K562 (cell line): ENCODE results near the gene NOTCH1.

Experiments
- BRF1 ChIP-seq: IDR thresholded peaks from 3 replicates; pipeline ENCODE4 v1.6.1; 2011; ENCODE audit warnings: borderline replicate concordance, mild to moderate bottlenecking; ENCODE audit not compliant: insufficient read length; ENCODE audit errors: extremely low read depth
- CXXC5 ChIP-seq: fragments of 250-450 bp; sonication (Bioruptor Pico); IDR thresholded peaks from 2 replicates; pipeline ENCODE4 v1.8.0; 2022; ENCODE audit warnings: inconsistent platforms, mild to moderate bottlenecking, moderate library complexity
- EZH2 ChIP-seq: IDR thresholded peaks from 2 replicates; pipeline ENCODE4 v1.6.1; 2012; ENCODE audit warnings: low read depth, mild to moderate bottlenecking, inconsistent platforms, low read length, borderline replicate concordance
- HIVEP1 ChIP-seq: fragments of 250-450 bp; sonication (Bioruptor Pico); IDR thresholded peaks from 2 replicates; pipeline ENCODE4 v1.4.0; 2020; ENCODE audit warnings: mild to moderate bottlenecking
- MEF2A ChIP-seq: IDR thresholded peaks from 2 replicates; pipeline ENCODE4 v1.6.1; 2011; ENCODE audit warnings: low read depth, mild to moderate bottlenecking, low read length, moderate library complexity; ENCODE audit not compliant: control insufficient read depth
- PML ChIP-seq: IDR thresholded peaks from 2 replicates; pipeline ENCODE4 v1.6.1; 2012; ENCODE audit warnings: low read length, inconsistent platforms
- POLR2A ChIP-seq: fragments of 450-650 bp; conservative IDR thresholded peaks from 2 replicates; pipeline ENCODE4 v1.6.1; 2016
- POLR2AphosphoS2 ChIP-seq: IDR thresholded peaks from 2 replicates; pipeline ENCODE4 v1.6.1; 2012; ENCODE audit warnings: low read length, improper control_type of control experiment
- RBBP5 ChIP-seq: fragments of 200-600 bp; sonication (generic); IDR thresholded peaks from 2 replicates; pipeline ENCODE4 v1.6.1; 2012; ENCODE audit warnings: borderline replicate concordance, mild to moderate bottlenecking, low read length, control low read depth, inconsistent platforms; ENCODE audit not compliant: insufficient read depth, poor library complexity, severe bottlenecking
- SMAD3 ChIP-seq: fragments of 450-650 bp; formaldehyde crosslinking; conservative IDR thresholded peaks from 2 replicates; pipeline ENCODE4 v1.4.0; 2020; ENCODE audit warnings: mild to moderate bottlenecking
- TCF7L2 ChIP-seq: fragments of 150-350 bp; IDR thresholded peaks from 2 replicates; pipeline ENCODE4 v1.6.1; 2016; ENCODE audit warnings: low read depth, mild to moderate bottlenecking, low read length, moderate library complexity
- ZBTB2 ChIP-seq: fragments of 450-650 bp; IDR thresholded peaks from 2 replicates; pipeline ENCODE4 v1.6.1; 2016; ENCODE audit warnings: antibody characterized with exemption
- ZNF3 ChIP-seq: fragments of 250-450 bp; sonication (Bioruptor Pico); IDR thresholded peaks from 2 replicates; pipeline ENCODE4 v1.5.0; 2021; ENCODE audit warnings: mild to moderate bottlenecking, moderate library complexity

GRCh38 chr9:136497916-136498695 lies 47.7 kb downstream of the NOTCH1 start:
- TF ChIP-seq ZNF3 (CRISPR knock-in tag): no peak
- TF ChIP-seq CXXC5 (CRISPR knock-in tag): no peak
- TF ChIP-seq POLR2AphosphoS2: no peak
- TF ChIP-seq POLR2A: no peak
- TF ChIP-seq ZBTB2: no peak
- no peak for TF ChIP-seq BRF1
- TF ChIP-seq PML: no peak
- TF ChIP-seq HIVEP1: no peak
- TF ChIP-seq SMAD3: no peak
- no peak for TF ChIP-seq RBBP5
- TF ChIP-seq TCF7L2: no peak
- no peak for TF ChIP-seq EZH2
- TF ChIP-seq MEF2A: no peak
